HCT116 (cell line): ENCODE data around the gene RIBC2. TPM values are rescaled to one million over a fixed set of nuclear protein-coding genes. Genes with fewer than 3 reads are reported as not detected.

Source experiments
- ATAC-seq: fragments of 200-7000 bp; cut with Tn5 transposase; 2 replicates; pipeline ENCODE4 v1.9.1; 2020; ENCODE audit warnings: mild to moderate bottlenecking, moderate library complexity
- BruUV-seq: library from RNA; stranded (reverse); fragments of 400-500 nt; replicated peaks from 2 replicates; lab custom pipeline; 2021; lab: Mats Ljungman, UMichigan
- CTCF ChIA-PET: fragments of 300-600 bp; sonication (Branson Sonifier 250); formaldehyde crosslinking; loops from one replicate; lab custom pipeline; 2021; ENCODE audit warnings: antibody characterized with exemption; lab: Charles Lee
- POLR2A ChIA-PET: fragments of 300-600, 350-600 bp; sonication (Branson Sonifier 250); formaldehyde crosslinking; loops from one replicate; lab custom pipeline; 2021; ENCODE audit warnings: antibody characterized with exemption; lab: Charles Lee
- RAD21 ChIA-PET, 2 experiments: fragments of 300-600 bp; sonication (Branson Sonifier 250); formaldehyde crosslinking; loops; one replicate each; lab custom pipeline; 2023; ENCODE audit warnings: low total read pairs in 2 of 2; ENCODE audit not compliant: uncharacterized antibody in 2 of 2, unreplicated experiment in 2 of 2, low non-redundant PET in 1 of 2; lab: Charles Lee
- DNase-seq: peaks from one replicate; pipeline ENCODE4 v3.0.0-alpha.2; 2010; ENCODE audit warnings: low read depth, low spot score
- H2AFZ ChIP-seq: fragments of 200-600 bp; shearing (Covaris generic), sonication (generic); 2 replicates; pipeline ENCODE4 v1.6.1; 2017; ENCODE audit warnings: low read depth, mixed run types, mixed read lengths, antibody characterized with exemption, low read length; ENCODE audit not compliant: poor library complexity, severe bottlenecking
- H3K27ac ChIP-seq: 2 replicates; pipeline ENCODE4 v1.5.1; 2012; ENCODE audit warnings: low read depth, low read length
- H3K27me3 ChIP-seq: fragments of 200-600 bp; sonication (generic); 2 replicates; pipeline ENCODE4 v1.6.1; 2016; ENCODE audit warnings: mixed run types, low read length, mixed read lengths; ENCODE audit not compliant: insufficient read depth
- H3K36me3 ChIP-seq, 2 experiments: fragments of 200-500 bp in 1 of 2; fragments of 200-600 bp in 1 of 2; sonication (Bioruptor generic) in 1 of 2; sonication (generic) in 1 of 2; 2 replicates each; pipeline versions ENCODE4 v1.5.1 to v1.6.1; 2014 to 2016; ENCODE audit warnings: low read length in 2 of 2, inconsistent platforms in 1 of 2, mixed read lengths in 1 of 2, mixed run types in 1 of 2; ENCODE audit not compliant: insufficient read depth in 2 of 2, control insufficient read depth in 1 of 2
- H3K4me1 ChIP-seq, 2 experiments: fragments of 200-600 bp in 1 of 2; sonication (generic) in 1 of 2; 2 replicates each; pipeline versions ENCODE4 v1.5.1 to v1.6.1; 2012 to 2017; ENCODE audit warnings: low read length in 2 of 2, inconsistent platforms in 1 of 2, mild to moderate bottlenecking in 1 of 2, mixed read lengths in 1 of 2, mixed run types in 1 of 2, moderate library complexity in 1 of 2; ENCODE audit not compliant: insufficient read depth in 2 of 2, control insufficient read depth in 1 of 2
- H3K4me2 ChIP-seq: fragments of 200-600 bp; sonication (generic); 2 replicates; pipeline ENCODE4 v1.6.1; 2017; ENCODE audit warnings: mixed run types, low read length, mixed read lengths
- H3K4me3 ChIP-seq, 2 experiments: fragments of 200-600 bp in 1 of 2; sonication (generic) in 1 of 2; replicated peaks in 1 of 2; 2 replicates each; pipeline ENCODE4 v1.5.1; 2011 to 2016; ENCODE audit warnings: low read length in 2 of 2, control low read depth in 1 of 2, low read depth in 1 of 2, mild to moderate bottlenecking in 1 of 2, mixed read lengths in 1 of 2, mixed run types in 1 of 2
- H3K79me2 ChIP-seq: fragments of 200-600 bp; sonication (generic); 2 replicates; pipeline ENCODE4 v1.6.1; 2017; ENCODE audit warnings: mild to moderate bottlenecking, mixed run types, low read length, moderate library complexity, mixed read lengths; ENCODE audit not compliant: insufficient read depth
- H3K9ac ChIP-seq: fragments of 200-600 bp; sonication (generic); 2 replicates; pipeline ENCODE4 v1.6.1; 2016; ENCODE audit warnings: low read length, mixed read lengths
- H3K9me2 ChIP-seq: fragments of 200-600 bp; sonication (generic), shearing (Covaris generic); 2 replicates; pipeline ENCODE4 v1.6.1; 2017; ENCODE audit warnings: mixed run types, mild to moderate bottlenecking, moderate library complexity; ENCODE audit not compliant: insufficient read depth
- H3K9me3 ChIP-seq, 2 experiments: fragments of 200-500 bp in 1 of 2; fragments of 200-600 bp in 1 of 2; sonication (Bioruptor generic) in 1 of 2; sonication (generic) in 1 of 2; 2 replicates each; pipeline ENCODE4 v1.6.1; 2014 to 2017; ENCODE audit warnings: low read length in 2 of 2, mixed read lengths in 2 of 2, inconsistent platforms in 1 of 2, low read depth in 1 of 2, mild to moderate bottlenecking in 1 of 2, mixed run types in 1 of 2, moderate library complexity in 1 of 2; ENCODE audit not compliant: control insufficient read depth in 1 of 2, insufficient read depth in 1 of 2
- H4K20me1 ChIP-seq: fragments of 200-600 bp; sonication (generic), shearing (Covaris generic); 2 replicates; pipeline ENCODE4 v1.6.1; 2017; ENCODE audit warnings: mixed run types, mild to moderate bottlenecking, moderate library complexity; ENCODE audit not compliant: insufficient read depth
- ATF3 ChIP-seq: IDR thresholded peaks from 2 replicates; pipeline ENCODE4 v1.6.1; 2012
- CEBPB ChIP-seq: IDR thresholded peaks from 2 replicates; pipeline ENCODE4 v1.6.1; 2012; ENCODE audit warnings: low read depth
- CTCF ChIP-seq, 3 experiments: fragments of 200-600 bp in 1 of 3; sonication (generic) in 1 of 3; IDR thresholded peaks in 2 of 3; conservative IDR thresholded peaks in 1 of 3; 2 replicates each; pipeline ENCODE4 v1.5.1; 2012 to 2017; ENCODE audit warnings: low read depth in 2 of 3, low read length in 2 of 3, antibody characterized with exemption in 1 of 3, borderline replicate concordance in 1 of 3, control low read depth in 1 of 3, mild to moderate bottlenecking in 1 of 3, mixed read lengths in 1 of 3, mixed run types in 1 of 3, moderate library complexity in 1 of 3; ENCODE audit not compliant: insufficient read depth in 1 of 3
- EGR1 ChIP-seq: IDR thresholded peaks from 2 replicates; pipeline ENCODE4 v1.6.1; 2012; ENCODE audit warnings: low read depth
- ELF1 ChIP-seq: IDR thresholded peaks from 2 replicates; pipeline ENCODE4 v1.6.1; 2012; ENCODE audit warnings: low read depth, borderline replicate concordance
- EZH2 ChIP-seq: fragments of 200-600 bp; sonication (generic); IDR thresholded peaks from 2 replicates; pipeline ENCODE4 v1.6.1; 2017; ENCODE audit warnings: antibody characterized with exemption, mixed run types
- EZH2phosphoT487 ChIP-seq: fragments of 200-600 bp; IDR thresholded peaks from 2 replicates; pipeline ENCODE4 v1.6.1; 2018; ENCODE audit warnings: antibody characterized with exemption, borderline replicate concordance
- FOSL1 ChIP-seq: IDR thresholded peaks from 2 replicates; pipeline ENCODE4 v1.6.1; 2012; ENCODE audit warnings: low read depth
- JUND ChIP-seq: IDR thresholded peaks from 2 replicates; pipeline ENCODE4 v1.6.1; 2012
- MAX ChIP-seq: IDR thresholded peaks from 2 replicates; pipeline ENCODE4 v1.6.1; 2012
- POLR2AphosphoS5 ChIP-seq: IDR thresholded peaks from 2 replicates; pipeline ENCODE4 v1.6.1; 2011; ENCODE audit warnings: mild to moderate bottlenecking, low read depth, low read length, moderate library complexity
- RAD21 ChIP-seq: IDR thresholded peaks from 2 replicates; pipeline ENCODE4 v1.6.1; 2012; ENCODE audit warnings: low read depth, mild to moderate bottlenecking
- REST ChIP-seq: IDR thresholded peaks from 2 replicates; pipeline ENCODE4 v1.6.1; 2012; ENCODE audit warnings: low read depth
- SIN3A ChIP-seq: IDR thresholded peaks from 2 replicates; pipeline ENCODE4 v1.6.1; 2012; ENCODE audit warnings: low read depth
- SP1 ChIP-seq: IDR thresholded peaks from 2 replicates; pipeline ENCODE4 v1.6.1; 2012; ENCODE audit warnings: low read depth
- TCF7L2 ChIP-seq: IDR thresholded peaks from 2 replicates; pipeline ENCODE4 v1.7.0; 2011; ENCODE audit warnings: borderline replicate concordance, inconsistent platforms; ENCODE audit not compliant: insufficient read depth, insufficient read length; ENCODE audit errors: extremely low read depth
- YY1 ChIP-seq: IDR thresholded peaks from 2 replicates; pipeline ENCODE4 v1.6.1; 2011; ENCODE audit warnings: low read length, low read depth, moderate library complexity, mild to moderate bottlenecking; ENCODE audit not compliant: insufficient replicate concordance; ENCODE audit errors: extremely low read depth
- ZNF274 ChIP-seq: fragments of 200-500 bp; sonication (Bioruptor generic); IDR thresholded peaks from 2 replicates; pipeline ENCODE4 v1.6.1; 2014; ENCODE audit warnings: mild to moderate bottlenecking, low read depth, low read length, inconsistent platforms
- intact Hi-C: fragments of 100-400 bp; cut with micrococcal nuclease; formaldehyde crosslinking; loops from 2 replicates; pipeline ENCODE4 v1.10.0; 2022
- total RNA-seq: library from RNA; stranded (reverse); gene quantifications from one replicate; pipeline ENCODE4 v1.2.1, GENCODE V29; 2021; ENCODE audit not compliant: unreplicated experiment

RIBC2 gene
- total RNA-seq, 1 experiment from 2014 or later: 8.3 TPM

GRCh38 chr22:45421349-45422055 is 8.0 kb downstream of the RIBC2 start:
- Histone ChIP-seq H2AFZ (no peak overlapping the region), H3K27ac (no peak overlapping the region), H3K36me3 (no peaks in the 10 kb centered on the region; a peak in 1 of 4 replicates), H3K4me1 (no peaks in the 10 kb centered on the region), H3K4me3 (no peak overlapping the region), H3K9me3 (no peaks in the 10 kb centered on the region), H3K4me2 (no peak overlapping the region), H3K9me2 (no peaks in the 10 kb centered on the region), H4K20me1 (no peaks in the 10 kb centered on the region), H3K79me2 (no peaks in the 10 kb centered on the region), H3K27me3 (no peaks in the 10 kb centered on the region), H3K9ac (no peak overlapping the region)
- TF ChIP-seq EZH2 (no peak), FOSL1 (no peak), MAX (no peak), ELF1 (no peak), CEBPB (no peak), SP1 (no peak), SIN3A (no peak), POLR2AphosphoS5 (no peak), TCF7L2 (no peak), ATF3 (no peak), JUND (no peak), EGR1 (no peak), ZNF274 (no peak), EZH2phosphoT487 (no peak), YY1 (no peak), CTCF (IDR thresholded peaks at IDR 0.05 in 2 of 3, conservative IDR thresholded peaks at IDR 0.05 in 1 of 3; ENCODE audit: borderline replicate concordance in 1 of 3, insufficient read depth in 1 of 3, low read depth in 2 of 3, low read length in 2 of 3) (no peak), RAD21 (no peak), REST (no peak)
- no TSS peak for BruUV-seq
- no peak for ATAC-seq
- ChIA-PET CTCF (no interaction called here), RAD21 (no interaction called here), POLR2A (no interaction called here)
- intact Hi-C loops: no loop called here
- no peak for DNase-seq
